Chondrocyte (in vitro differentiated cells): ENCODE results near the gene SCNN1A. TPM values are rescaled to one million over a fixed set of nuclear protein-coding genes. Genes with fewer than 3 reads are reported as not detected.

ENCODE experiments used
- DNase-seq: peaks from one replicate; pipeline ENCODE4 v3.0.0; 2021; ENCODE audit warnings: mixed read lengths, low spot score
- H3K27ac Mint-ChIP-seq: one replicate; pipeline ENCODE4 v1.8.0; 2021; ENCODE audit warnings: mild to moderate bottlenecking, moderate library complexity, mixed read lengths; ENCODE audit not compliant: unreplicated experiment
- H3K27me3 Mint-ChIP-seq: 2 replicates; pipeline ENCODE4 v1.8.0; 2021; ENCODE audit warnings: low read depth, mixed read lengths
- H3K36me3 Mint-ChIP-seq: 2 replicates; pipeline ENCODE4 v1.8.0; 2021; ENCODE audit warnings: low read depth, mixed read lengths
- H3K4me1 Mint-ChIP-seq: 2 replicates; pipeline ENCODE4 v1.8.0; 2021; ENCODE audit warnings: low read depth, mild to moderate bottlenecking, mixed read lengths
- H3K4me3 Mint-ChIP-seq: one replicate; pipeline ENCODE4 v1.8.0; 2021; ENCODE audit warnings: mild to moderate bottlenecking, moderate library complexity, mixed read lengths; ENCODE audit not compliant: unreplicated experiment
- H3K9me3 Mint-ChIP-seq: 2 replicates; pipeline ENCODE4 v1.8.0; 2021; ENCODE audit warnings: low read depth, mixed read lengths
- CTCF ChIP-seq: fragments of 200-600 bp; sonication (generic); IDR thresholded peaks from 2 replicates; pipeline ENCODE4 v1.5.0; 2021; ENCODE audit warnings: antibody characterized with exemption, mild to moderate bottlenecking, moderate library complexity
- total RNA-seq: library from RNA; stranded (reverse); gene quantifications from 3 replicates; pipeline ENCODE4 v1.2.1, GENCODE V29; 2021

The SCNN1A gene
- total RNA-seq, 1 donor from 2014 or later = 0.87 TPM

- H3K9me3 Mint-ChIP-seq = no peaks in the 10 kb centered on the region
- no peaks in the 10 kb centered on the region for H3K27me3 Mint-ChIP-seq
- H3K27ac Mint-ChIP-seq = peak overlapping the region; percentile 85
- peak overlapping the region; percentile 13 for H3K4me3 Mint-ChIP-seq
- no peaks in the 10 kb centered on the region for H3K36me3 Mint-ChIP-seq
- no peak for DNase-seq
- TF ChIP-seq CTCF = peak; percentile 75
- H3K4me1 Mint-ChIP-seq = peaks cover 51% of the 10 kb centered on the region
Observed at GRCh38 chr12:6376079-6376869, 911 bp upstream of the SCNN1A start.

- Mint-ChIP-seq H3K4me1 (peaks cover 56% of the 10 kb centered on the region), H3K36me3 (no peaks in the 10 kb centered on the region), H3K4me3 (no peak overlapping the region), H3K27me3 (no peaks in the 10 kb centered on the region), H3K9me3 (no peaks in the 10 kb centered on the region), H3K27ac (peak overlapping the region; percentile 14)
- TF ChIP-seq CTCF = no peak
- no peak for DNase-seq
Observed at GRCh38 chr12:6374786-6375160, 590 bp downstream of the SCNN1A start.

GRCh38 chr12:6374028-6374785 lies 1.2 kb downstream of the SCNN1A start:
- no peaks in the 10 kb centered on the region for H3K36me3 Mint-ChIP-seq
- no peaks in the 10 kb centered on the region for H3K27me3 Mint-ChIP-seq
- DNase-seq = no peak
- H3K27ac Mint-ChIP-seq = no peak overlapping the region
- peaks cover 56% of the 10 kb centered on the region for H3K4me1 Mint-ChIP-seq
- no peak for TF ChIP-seq CTCF
- no peak overlapping the region for H3K4me3 Mint-ChIP-seq
- no peaks in the 10 kb centered on the region for H3K9me3 Mint-ChIP-seq

GRCh38 chr12:6373022-6373787 lies 2.2 kb downstream of the SCNN1A start:
- no peaks in the 10 kb centered on the region for H3K27me3 Mint-ChIP-seq
- H3K36me3 Mint-ChIP-seq = no peaks in the 10 kb centered on the region
- no peak for DNase-seq
- no peak for TF ChIP-seq CTCF
- no peak overlapping the region for H3K4me3 Mint-ChIP-seq
- H3K4me1 Mint-ChIP-seq = peaks cover 61% of the 10 kb centered on the region
- peak overlapping the region; percentile 87 for H3K27ac Mint-ChIP-seq
- no peaks in the 10 kb centered on the region for H3K9me3 Mint-ChIP-seq

GRCh38 chr12:6372403-6373003 lies 2.9 kb downstream of the SCNN1A start:
- no peak for DNase-seq
- H3K36me3 Mint-ChIP-seq = no peaks in the 10 kb centered on the region
- no peak for TF ChIP-seq CTCF
- H3K27ac Mint-ChIP-seq = peak overlapping the region; percentile 87
- H3K4me3 Mint-ChIP-seq = no peak overlapping the region
- H3K4me1 Mint-ChIP-seq = peaks cover 57% of the 10 kb centered on the region
- no peaks in the 10 kb centered on the region for H3K27me3 Mint-ChIP-seq
- no peaks in the 10 kb centered on the region for H3K9me3 Mint-ChIP-seq
